Breast epithelium (tissue), 3 donors: Measurements from ENCODE around the gene TCEAL6.

Experiments
- POLR2A ChIP-seq: fragments of 450-650 bp; IDR thresholded peaks from one replicate; pipeline ENCODE4 v1.6.1; 2016; ENCODE audit warnings: antibody characterized with exemption, mild to moderate bottlenecking, moderate library complexity
- POLR2AphosphoS5 ChIP-seq, 3 donors: sonication (generic); formaldehyde crosslinking; IDR thresholded peaks; one replicate each; pipeline ENCODE4 v1.6.1; 2017; ENCODE audit warnings: antibody characterized with exemption in 3 of 3
- TF ChIP-seq, protein P1 (sequence below), 3 donors: fragments of 450-650 bp; IDR thresholded peaks; one replicate each; pipeline ENCODE4 v1.5.1; 2016 to 2017; ENCODE audit warnings: antibody characterized with exemption in 3 of 3, mild to moderate bottlenecking in 3 of 3, moderate library complexity in 3 of 3

GRCh38 chrX:102115748-102116147 lies 26.5 kb downstream of the TCEAL6 start:
- TF ChIP-seq, protein P1, sequence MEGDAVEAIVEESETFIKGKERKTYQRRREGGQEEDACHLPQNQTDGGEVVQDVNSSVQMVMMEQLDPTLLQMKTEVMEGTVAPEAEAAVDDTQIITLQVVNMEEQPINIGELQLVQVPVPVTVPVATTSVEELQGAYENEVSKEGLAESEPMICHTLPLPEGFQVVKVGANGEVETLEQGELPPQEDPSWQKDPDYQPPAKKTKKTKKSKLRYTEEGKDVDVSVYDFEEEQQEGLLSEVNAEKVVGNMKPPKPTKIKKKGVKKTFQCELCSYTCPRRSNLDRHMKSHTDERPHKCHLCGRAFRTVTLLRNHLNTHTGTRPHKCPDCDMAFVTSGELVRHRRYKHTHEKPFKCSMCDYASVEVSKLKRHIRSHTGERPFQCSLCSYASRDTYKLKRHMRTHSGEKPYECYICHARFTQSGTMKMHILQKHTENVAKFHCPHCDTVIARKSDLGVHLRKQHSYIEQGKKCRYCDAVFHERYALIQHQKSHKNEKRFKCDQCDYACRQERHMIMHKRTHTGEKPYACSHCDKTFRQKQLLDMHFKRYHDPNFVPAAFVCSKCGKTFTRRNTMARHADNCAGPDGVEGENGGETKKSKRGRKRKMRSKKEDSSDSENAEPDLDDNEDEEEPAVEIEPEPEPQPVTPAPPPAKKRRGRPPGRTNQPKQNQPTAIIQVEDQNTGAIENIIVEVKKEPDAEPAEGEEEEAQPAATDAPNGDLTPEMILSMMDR (IDR thresholded peaks at IDR 0.05) = no peak
- TF ChIP-seq POLR2AphosphoS5 (IDR thresholded peaks at IDR 0.05) (no peak), POLR2A (no peak)
